DND-41 (cell line): Measurements from ENCODE around the gene OBSCN.

Source experiments
- CTCF ChIP-seq: IDR thresholded peaks from 2 replicates; pipeline ENCODE4 v1.5.1; 2012; ENCODE audit warnings: borderline replicate concordance, low read length, moderate library complexity, mild to moderate bottlenecking; ENCODE audit not compliant: poor library complexity, severe bottlenecking; ENCODE audit errors: extremely low read depth
- EZH2 ChIP-seq: IDR thresholded peaks from 3 replicates; pipeline ENCODE4 v1.6.1; 2012; ENCODE audit warnings: borderline replicate concordance, low read depth, mild to moderate bottlenecking, moderate library complexity, low read length, inconsistent platforms; ENCODE audit not compliant: severe bottlenecking

- no peak for TF ChIP-seq CTCF
- TF ChIP-seq EZH2, result no peak
Measured at GRCh38 chr1:228371741-228372182, 163.9 kb downstream of the OBSCN start.
